ENCODE measurements around the gene ATG9B.
A peak's percentile ranks its signal among the peaks of the same experiment; 100 is the strongest.

ATG9B gene

GRCh38 chr7:150977382-150978125, 46.7 kb downstream of the ATG9B start:
- Histone ChIP-seq H3K9me3 (ENCODE audit: severe bottlenecking) (no peaks in the 10 kb centered on the region), H3K4me1 (ENCODE audit: insufficient read depth, poor library complexity, severe bottlenecking) (no peaks in the 10 kb centered on the region), H3K36me3 (ENCODE audit: low read depth) (no peaks in the 10 kb centered on the region), H3K27ac (ENCODE audit: poor library complexity, severe bottlenecking) (no peak overlapping the region), H3K4me3 (ENCODE audit: severe bottlenecking) (peak overlapping the region; percentile 25), H3K27me3 (ENCODE audit: insufficient read depth, poor library complexity, severe bottlenecking) (peaks cover 58% of the 10 kb centered on the region)
- TF ChIP-seq CTCF (IDR thresholded peaks at IDR 0.05; ENCODE audit: poor library complexity, severe bottlenecking), result no peak
- DNase-seq (ENCODE audit: low spot score) (no peak), ATAC-seq (ENCODE audit: low read depth) (no peak)

- no peak for ATAC-seq (ENCODE audit: low read depth)
- Histone ChIP-seq H3K9me3 (ENCODE audit: severe bottlenecking) (no peaks in the 10 kb centered on the region), H3K36me3 (ENCODE audit: low read depth) (no peaks in the 10 kb centered on the region), H3K27ac (ENCODE audit: poor library complexity, severe bottlenecking) (no peak overlapping the region), H3K27me3 (ENCODE audit: insufficient read depth, poor library complexity, severe bottlenecking) (peaks cover 51% of the 10 kb centered on the region), H3K4me1 (ENCODE audit: insufficient read depth, poor library complexity, severe bottlenecking) (no peaks in the 10 kb centered on the region), H3K4me3 (ENCODE audit: severe bottlenecking) (no peak overlapping the region)
- DNase-seq (ENCODE audit: low spot score), result no peak
- no peak for TF ChIP-seq CTCF (IDR thresholded peaks at IDR 0.05; ENCODE audit: poor library complexity, severe bottlenecking)
Observed at GRCh38 chr7:150976529-150977381, 47.5 kb downstream of the ATG9B start.

GRCh38 chr7:150975536-150976319, 48.6 kb downstream of the ATG9B start:
- no peak for ATAC-seq (ENCODE audit: low read depth)
- peaks cover 41% of the 10 kb centered on the region for H3K27me3 ChIP-seq (ENCODE audit: insufficient read depth, poor library complexity, severe bottlenecking)
- DNase-seq (ENCODE audit: low spot score), result no peak

More at GRCh38 chr7:150975536-150976319, 48.6 kb downstream of the ATG9B start:
- no peak overlapping the region for H3K4me3 ChIP-seq (ENCODE audit: severe bottlenecking)
- no peak overlapping the region for H3K27ac ChIP-seq (ENCODE audit: poor library complexity, severe bottlenecking)
- no peaks in the 10 kb centered on the region for H3K4me1 ChIP-seq (ENCODE audit: insufficient read depth, poor library complexity, severe bottlenecking)
- TF ChIP-seq CTCF (IDR thresholded peaks at IDR 0.05; ENCODE audit: poor library complexity, severe bottlenecking), result no peak
- H3K9me3 ChIP-seq (ENCODE audit: severe bottlenecking), result no peaks in the 10 kb centered on the region
- H3K36me3 ChIP-seq (ENCODE audit: low read depth), result no peaks in the 10 kb centered on the region

All from RWPE2 (cell line).